Aortic smooth muscle cell (primary cell): ENCODE measurements around the gene TENT5A. TPM values are rescaled to one million over a fixed set of nuclear protein-coding genes. Genes with fewer than 3 reads are reported as not detected.

Experiments
- total RNA-seq: library from RNA; depleted of rRNA; stranded (reverse); fragments of >200 nt; gene quantifications from 2 replicates; pipeline ENCODE4 v1.2.3, GENCODE V29; 2014

TENT5A gene
- 19.6 and 25.5 TPM in 2 replicates for total RNA-seq

GRCh38 chr6:81752084-81752920 lies at the start of gene TENT5A:
TENT5A (minus strand) TSS chr6:81752681; CDS start chr6:81752141, 540 bp downstream.

